ENCODE measurements around the gene BMP6. TPM values are rescaled to one million over a fixed set of nuclear protein-coding genes. Genes with fewer than 3 reads are reported as not detected.
"Not testable (repeated sequence)": the region's sequence is repeated elsewhere in the genome, so short reads cannot be mapped to it uniquely, and the experiment has no call there.

BMP6 gene
- polyA plus RNA-seq, 4 donors, result 3.7 to 7.6 (median 7.3) TPM

DNA sequence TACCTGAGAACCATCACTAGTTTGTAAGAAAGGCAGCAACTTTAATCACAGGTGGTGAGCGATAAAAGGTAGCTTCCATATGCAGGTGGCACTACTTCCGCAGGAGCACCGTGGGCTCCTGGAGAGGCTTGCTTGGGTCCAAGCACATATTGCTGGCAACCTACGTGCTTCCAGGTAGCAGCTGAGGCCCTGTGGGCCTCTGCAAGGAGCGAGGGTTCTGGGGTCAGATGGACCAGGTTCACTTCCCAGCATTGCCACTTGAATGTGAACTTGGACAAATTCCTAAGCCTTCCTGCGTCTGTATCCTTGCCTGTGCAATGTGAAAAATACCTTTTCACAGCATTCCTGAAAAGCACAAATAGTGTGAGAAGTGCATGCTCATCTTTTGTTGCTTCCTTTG, 153.7 kb downstream of the BMP6 start:
- no peak for DNase-seq (ENCODE audit: low read depth in 4 of 4, low spot score in 3 of 4)

DNA sequence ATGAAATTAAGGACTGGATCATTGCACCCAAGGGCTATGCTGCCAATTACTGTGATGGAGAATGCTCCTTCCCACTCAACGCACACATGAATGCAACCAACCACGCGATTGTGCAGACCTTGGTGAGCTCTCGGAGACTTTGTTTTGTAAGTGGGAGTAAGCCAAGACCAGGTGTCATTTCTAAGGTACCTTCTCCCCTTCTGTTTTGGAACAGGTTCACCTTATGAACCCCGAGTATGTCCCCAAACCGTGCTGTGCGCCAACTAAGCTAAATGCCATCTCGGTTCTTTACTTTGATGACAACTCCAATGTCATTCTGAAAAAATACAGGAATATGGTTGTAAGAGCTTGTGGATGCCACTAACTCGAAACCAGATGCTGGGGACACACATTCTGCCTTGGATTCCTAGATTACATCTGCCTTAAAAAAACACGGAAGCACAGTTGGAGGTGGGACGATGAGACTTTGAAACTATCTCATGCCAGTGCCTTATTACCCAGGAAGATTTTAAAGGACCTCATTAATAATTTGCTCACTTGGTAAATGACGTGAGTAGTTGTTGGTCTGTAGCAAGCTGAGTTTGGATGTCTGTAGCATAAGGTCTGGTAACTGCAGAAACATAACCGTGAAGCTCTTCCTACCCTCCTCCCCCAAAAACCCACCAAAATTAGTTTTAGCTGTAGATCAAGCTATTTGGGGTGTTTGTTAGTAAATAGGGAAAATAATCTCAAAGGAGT, 154.2 kb downstream of the BMP6 start:
- DNase-seq (ENCODE audit: low read depth in 4 of 4, low spot score in 3 of 4), result no peak

DNA sequence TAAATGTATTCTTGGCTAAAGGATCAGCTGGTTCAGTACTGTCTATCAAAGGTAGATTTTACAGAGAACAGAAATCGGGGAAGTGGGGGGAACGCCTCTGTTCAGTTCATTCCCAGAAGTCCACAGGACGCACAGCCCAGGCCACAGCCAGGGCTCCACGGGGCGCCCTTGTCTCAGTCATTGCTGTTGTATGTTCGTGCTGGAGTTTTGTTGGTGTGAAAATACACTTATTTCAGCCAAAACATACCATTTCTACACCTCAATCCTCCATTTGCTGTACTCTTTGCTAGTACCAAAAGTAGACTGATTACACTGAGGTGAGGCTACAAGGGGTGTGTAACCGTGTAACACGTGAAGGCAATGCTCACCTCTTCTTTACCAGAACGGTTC, 154.8 kb downstream of the BMP6 start:
- no peak for DNase-seq (ENCODE audit: low read depth in 4 of 4, low spot score in 3 of 4)

DNA sequence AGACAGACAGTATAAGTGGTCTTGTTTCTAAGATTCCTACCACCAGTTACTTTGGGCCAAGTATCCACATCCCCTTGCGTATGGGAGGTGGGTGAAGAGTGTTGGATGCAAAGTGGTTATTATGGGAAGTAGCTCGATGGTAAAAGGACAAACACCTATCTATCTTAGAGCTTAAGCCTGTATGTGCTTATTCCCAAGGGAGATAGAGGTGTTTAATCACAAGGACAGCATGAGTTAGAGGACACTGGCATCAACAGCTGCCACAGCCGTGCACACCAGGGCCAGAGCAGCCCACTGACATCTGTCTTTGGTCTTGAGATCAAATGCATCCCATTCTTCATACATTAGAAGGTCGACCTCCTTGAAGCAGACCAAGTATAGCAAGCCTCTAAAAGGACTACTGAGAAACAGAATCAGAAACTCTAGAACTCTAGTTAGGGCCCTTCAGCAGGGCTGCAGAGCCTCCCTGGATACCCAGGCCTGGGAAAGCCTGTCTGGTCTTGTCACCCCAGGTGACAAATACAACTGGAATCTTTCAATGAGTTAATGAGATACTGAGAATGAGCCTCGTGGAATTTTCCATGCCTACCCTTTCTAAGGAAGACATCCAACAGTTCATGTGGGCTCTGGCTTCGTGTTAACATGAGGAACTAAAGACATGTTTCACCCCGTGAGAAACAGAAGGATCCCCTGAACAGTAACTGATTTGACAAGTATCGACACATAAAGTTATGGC, 156.0 kb downstream of the BMP6 start:
- DNase-seq (ENCODE audit: low read depth in 4 of 4, low spot score in 3 of 4), result no peak

DNA sequence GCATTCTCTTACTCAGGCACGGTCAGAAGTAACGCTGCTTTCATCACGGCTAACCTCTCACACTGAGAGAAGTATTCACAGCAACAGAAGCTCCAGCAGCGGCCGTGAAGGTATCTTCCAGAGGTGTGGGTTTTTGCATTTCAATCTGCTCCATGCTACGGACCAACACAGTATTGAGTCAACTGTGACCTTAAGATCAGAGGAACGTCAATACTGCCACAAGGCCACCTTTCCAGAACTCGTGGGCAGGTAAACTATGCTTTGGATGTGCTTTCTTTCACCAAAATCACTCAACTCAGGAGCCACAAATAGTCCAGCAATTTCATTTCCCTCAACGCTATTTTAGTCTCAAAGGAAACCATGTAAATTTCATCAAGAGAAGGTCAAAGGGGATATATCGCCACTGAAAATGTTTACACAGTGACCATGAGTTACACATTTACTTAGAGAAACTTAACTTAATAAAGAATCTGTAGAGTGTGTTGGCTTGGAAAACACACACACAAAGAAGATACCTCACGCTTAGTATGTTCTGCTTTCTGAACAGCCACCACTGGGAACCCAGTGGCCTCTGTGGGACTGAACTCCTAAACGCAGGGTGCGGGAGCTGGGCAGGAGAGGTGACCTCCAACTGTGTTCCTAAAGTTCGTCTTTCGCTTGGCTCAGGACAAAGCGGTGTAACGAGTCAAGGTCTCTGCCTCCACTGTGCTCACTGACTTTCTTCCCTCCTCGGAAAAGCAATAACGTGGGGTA, 156.8 kb downstream of the BMP6 start:
- no peak for DNase-seq (ENCODE audit: low read depth in 4 of 4, low spot score in 3 of 4)

DNA sequence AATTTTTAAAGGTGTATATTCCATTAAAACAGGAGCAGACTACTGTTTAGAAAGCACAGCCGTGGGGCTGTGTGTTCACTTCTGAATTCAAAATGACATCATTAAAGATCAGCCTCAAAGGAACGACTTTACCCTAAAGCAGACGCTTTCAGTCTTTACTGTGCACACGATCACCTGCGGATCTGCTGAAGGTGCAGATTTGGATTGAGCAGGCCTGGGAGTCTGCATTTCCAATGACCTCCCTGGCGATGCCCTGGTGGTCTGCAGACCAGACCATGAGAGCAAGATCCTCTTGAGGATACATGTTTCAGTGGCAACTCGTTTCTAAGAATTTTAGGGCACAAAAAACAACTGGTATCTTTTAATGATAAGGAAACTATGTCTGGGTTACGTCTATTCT, 157.5 kb downstream of the BMP6 start:
- DNase-seq (ENCODE audit: low read depth in 4 of 4, low spot score in 3 of 4), result no peak

DNA sequence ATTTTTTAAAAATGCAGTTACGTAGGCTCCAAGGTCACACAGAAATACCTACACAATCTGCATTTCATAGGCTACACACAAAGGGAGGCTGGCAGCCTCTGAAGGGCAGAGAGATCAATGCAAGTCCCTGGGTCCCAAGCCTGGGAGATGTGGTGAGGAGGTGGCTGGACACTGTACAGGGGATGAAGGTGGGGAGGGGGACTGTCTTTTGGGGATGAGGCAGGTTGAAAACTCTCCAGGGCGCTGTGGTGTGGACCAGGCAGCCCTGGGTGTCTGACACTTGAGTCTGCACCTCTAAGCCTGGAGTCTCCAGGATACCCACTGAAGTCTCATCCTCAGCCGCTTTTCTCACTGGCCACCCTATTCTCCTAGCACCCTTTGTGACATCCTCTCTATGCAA, 160.2 kb downstream of the BMP6 start:
- DNase-seq (ENCODE audit: low read depth in 4 of 4, low spot score in 3 of 4), result no peak

DNA sequence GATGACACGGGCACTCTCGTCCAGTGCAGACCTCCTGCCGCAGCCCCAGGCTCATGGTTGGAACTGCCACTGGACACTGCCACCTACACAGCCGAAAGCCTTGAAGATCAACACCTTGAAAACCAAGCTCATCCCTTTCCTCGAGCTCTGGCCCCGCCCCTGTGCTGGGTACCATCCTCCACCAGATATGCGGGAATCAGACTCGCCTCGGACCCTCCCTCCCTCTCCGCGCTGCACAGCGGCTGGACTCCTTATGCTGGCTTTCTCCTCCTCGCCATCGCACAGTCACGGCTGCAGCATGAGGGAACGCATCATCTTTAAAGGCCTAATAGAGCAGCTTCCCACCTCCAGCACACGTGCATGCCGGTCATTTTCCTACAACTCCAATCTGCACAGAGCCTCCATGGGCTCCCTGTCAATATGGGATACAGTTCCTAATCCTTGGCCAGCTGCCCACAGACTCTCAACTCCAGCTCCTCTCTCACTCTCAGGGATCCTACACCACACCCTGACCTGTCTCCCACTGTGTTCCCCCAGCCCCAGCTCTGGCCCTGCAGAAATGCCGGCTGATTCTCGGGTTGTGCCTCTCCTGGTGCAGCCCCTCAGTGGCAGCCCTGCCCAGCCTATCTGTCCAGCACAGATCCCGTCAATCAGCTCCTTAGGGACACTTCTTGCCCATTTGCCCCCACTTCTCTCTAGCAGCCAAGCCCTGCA, 161.5 kb downstream of the BMP6 start:
- DNase-seq (ENCODE audit: low read depth in 4 of 4, low spot score in 3 of 4), result no peak

DNA sequence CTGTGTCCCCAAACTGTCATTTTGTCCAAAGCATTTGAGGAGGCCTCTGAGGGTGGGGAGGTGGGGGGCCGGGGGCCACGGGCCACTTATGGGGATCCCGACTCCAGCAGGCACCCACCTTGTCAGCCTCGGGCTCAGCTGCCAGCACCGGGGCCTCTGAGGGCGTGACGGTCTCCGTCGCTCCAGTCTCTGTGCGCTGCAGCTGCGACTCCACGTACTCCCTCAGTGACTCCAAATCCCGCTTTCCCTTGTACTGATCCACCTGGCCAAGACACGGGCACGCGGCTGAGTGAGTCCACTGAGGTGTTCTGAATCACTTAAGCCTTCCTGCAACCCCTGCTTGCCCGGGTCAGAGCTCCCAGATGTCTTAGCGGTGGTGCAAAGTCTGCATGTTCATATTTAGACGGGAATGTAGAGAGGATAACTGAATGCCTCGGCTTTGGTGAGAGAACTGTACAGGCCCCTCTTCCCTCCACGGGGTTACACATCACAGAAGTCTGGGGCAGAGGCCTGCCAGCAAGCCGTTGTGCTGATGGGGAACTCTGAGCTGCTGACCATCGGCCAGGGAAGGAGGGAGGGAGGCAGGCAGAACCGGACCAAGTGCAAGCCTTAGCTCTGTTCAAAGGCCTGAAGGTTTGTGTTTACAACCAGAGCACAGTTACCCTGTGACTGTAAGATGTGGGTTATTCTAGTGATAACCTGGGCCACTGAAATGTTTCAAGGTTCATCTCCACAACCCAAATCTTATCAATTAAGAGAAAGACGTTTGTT, 162.9 kb downstream of the BMP6 start:
- no peak for DNase-seq (ENCODE audit: low read depth in 4 of 4, low spot score in 3 of 4)

DNA sequence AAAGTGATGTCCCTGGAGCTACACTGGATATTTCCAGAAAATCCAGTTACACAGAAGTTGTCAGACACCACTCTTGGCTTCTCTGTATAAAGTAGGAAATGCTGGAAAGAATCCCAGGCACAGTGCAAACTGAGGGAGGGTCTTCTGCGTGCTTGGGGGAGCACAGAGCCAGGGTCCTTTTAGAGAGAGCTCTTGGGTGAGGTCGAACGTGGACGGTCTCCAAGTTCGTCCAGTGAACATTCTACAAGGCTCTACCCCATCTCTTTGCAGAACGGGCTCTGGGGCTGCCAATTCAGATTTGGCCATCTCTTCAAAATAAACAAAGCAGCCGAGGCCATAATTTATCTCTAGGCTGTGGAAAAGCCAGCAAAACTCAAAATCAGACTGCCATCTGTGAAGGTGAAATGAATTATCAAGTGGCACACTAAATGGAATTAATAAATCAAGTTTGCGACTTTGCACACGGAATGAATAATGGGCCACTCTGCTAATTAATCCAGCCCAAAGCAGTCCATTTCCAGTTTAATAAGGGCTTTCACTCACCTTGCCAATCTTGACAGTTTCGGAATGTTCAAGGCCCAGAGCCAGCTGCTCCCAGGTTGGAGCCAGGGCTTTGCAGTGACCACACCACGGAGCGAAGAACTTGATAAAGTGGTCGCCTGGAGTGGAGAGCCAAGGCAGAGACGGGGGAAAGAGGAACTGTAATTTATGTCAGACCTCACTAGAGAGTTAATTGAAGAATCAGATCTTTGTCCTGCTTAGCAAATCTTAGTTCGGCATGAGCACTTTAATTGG, 165.4 kb downstream of the BMP6 start:
- DNase-seq (ENCODE audit: low read depth in 4 of 4, low spot score in 3 of 4), result no peak

DNA sequence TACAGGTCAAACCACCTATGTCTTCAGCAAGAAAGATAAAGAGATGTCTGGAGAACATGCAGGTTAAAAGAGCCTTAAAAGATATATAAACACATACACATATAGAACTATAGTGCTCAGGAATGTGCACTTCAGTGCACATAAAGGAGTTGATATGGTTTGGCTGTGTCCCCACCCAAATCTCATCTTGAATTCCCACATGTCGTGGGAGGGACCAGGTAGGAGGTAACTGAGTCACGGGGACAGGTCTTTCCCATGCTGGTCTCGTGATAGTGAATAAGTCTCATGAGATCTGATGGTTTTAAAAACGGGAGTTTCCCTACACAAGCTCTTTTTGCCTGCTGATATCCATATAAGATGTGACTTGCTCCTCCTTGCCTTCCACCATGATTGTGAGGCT, 166.5 kb downstream of the BMP6 start:
- not testable (repeated sequence) for DNase-seq (ENCODE audit: low read depth in 4 of 4, low spot score in 3 of 4)

DNA sequence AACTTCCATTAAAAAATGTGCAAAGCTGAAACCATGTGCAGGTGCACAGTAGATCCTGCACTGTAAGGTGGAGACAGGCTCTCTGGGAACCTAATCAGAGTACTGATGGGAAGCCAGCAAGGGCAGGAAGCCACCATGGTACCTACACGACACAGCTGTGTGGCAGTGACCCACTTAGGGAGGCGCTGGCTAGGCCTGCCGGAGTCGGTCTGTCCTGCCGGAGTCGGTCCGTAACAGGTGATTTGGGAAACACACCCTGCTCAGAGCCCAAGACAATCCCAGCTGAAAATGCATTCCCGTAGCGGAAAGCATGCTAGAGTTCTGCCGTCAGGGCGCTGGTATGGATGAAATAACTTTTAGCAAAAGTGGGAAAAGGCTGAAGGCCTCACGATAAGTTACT, 167.4 kb downstream of the BMP6 start:
- DNase-seq (ENCODE audit: low read depth in 4 of 4, low spot score in 3 of 4), result no peak

DNA sequence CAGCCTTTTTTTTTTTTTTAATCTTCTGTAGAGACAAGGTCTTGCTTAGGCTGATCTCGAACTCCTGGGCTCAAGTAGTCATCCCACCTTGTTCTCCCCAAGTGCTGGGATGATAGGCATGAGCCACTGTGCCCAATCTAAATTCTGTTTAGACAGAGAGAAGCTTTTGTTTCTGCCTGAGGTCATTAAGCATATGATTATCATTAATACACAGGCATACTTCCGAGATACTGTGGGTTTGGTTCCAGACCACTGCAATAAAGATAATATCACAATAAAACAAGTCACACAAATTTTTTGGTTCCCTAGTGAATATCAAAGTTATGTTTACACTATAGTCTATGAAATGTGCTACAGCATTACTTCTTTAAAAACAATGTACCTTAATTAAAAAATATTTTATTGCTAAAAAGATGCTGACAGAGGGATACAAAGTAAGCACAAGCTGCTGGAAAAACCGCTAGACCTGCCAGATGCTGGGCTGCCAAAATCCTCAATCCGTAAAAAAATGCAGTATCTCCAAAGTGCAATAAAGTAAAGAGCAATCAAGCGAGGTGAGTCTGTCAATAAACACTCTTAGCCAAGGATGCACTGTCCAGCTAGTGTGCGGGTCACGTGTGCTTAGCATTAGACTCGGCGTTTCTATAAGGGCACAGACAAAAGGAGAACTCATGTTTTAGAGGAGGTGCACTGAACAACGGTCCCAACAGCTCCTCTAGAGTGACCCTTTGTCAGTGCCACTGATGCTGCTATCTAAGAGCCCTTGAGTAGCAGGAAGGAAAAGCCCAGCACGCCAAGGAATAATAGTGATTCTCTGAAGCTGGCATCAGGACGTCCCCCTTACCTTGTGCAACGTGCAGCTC, 168.6 kb downstream of the BMP6 start:
- DNase-seq (ENCODE audit: low read depth in 4 of 4, low spot score in 3 of 4), result no peak

DNA sequence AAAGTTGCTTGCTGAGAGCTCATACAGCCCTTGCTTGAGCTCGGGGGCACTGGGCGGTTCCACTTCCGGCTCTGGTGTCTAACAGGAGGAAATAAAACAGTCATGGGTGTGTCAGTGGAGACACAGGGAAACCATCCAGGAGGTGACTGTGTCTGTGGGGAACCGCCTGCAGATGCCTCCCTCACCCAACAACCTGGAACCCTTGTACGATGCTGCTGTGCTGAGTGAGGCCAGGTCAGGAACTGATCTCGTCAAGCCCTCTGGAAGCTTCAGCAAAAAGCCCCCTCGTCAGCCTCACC, 169.2 kb downstream of the BMP6 start:
- no peak for DNase-seq (ENCODE audit: low read depth in 4 of 4, low spot score in 3 of 4)

DNA sequence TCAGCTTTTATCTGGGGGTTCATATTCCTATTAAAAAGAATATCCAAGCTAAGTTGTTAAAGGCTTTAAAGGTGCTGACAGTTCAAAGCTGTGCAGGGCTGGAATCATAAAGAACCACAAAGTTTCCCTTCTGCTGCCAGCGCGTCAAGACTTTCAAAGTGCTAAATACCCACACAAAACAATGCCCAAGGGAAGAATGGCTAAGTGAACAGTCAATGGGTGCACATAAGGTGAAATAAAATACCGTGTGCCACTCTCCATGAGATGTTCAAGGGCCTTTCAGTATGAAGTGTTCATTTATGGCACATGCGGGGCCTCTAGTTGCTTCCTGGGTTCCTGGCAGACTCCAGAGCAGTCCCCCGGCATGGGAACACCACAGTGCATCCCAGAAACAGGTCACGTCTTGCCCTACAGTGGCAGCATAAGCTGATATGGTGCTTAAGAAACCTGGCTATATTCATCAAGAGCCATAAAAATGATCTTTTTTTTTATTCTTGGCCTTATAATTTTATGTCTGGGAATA, 170.6 kb downstream of the BMP6 start:
- no peak for DNase-seq (ENCODE audit: low read depth in 4 of 4, low spot score in 3 of 4)

DNA sequence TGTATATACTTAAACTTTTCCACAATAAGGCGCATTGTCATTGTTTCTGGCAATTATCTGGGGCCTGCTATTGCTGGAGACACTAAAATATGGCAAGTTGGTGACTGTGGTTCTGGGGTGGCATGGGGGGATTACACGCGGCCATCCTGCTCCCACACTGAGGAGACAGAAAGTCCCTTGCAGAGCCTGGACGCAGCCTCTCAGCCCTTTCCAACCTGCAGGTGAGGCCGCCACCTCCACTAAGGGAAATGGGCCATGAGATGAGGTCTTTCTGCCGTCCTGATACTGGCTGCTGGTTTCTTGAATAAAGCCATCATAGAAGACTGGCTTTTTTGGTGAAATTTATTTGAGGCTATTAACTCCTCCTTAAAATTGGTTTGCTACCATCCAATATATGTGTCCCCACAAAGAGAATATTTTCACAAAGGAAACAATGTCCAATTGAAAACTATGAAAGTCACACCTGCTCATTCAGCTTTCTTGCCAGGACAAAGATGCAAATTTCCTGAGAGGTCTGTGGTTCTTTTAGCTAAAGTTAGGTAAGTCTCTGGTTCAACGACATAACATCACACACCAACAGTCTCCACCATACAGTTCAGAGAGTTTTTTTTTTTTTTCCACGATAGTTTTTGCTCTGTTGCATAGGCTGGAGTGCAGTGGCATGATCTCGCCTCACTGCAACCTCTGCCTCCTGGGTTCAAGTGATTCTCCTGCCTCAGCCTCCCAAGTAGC, 171.7 kb downstream of the BMP6 start:
- DNase-seq (ENCODE audit: low read depth in 4 of 4, low spot score in 3 of 4), result no peak

DNA sequence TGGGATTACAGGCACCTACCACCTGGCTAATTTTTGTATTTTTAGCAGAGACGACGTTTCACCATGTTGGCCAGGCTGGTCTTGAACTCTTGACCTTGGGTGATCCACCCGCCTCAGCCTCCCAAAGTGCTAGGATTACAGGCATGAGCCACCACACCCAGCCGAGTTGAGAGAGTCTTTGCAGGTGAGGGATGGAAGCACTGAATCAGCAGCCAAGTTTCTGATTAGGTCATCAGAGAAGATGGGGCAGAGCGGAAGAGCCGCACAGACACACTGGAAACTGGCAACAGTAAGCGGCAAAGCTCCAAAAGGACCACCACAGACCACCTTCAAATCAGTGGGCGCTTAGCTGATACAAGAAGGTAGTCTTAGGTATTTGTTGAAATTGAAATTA, 172.3 kb downstream of the BMP6 start:
- not testable (repeated sequence) for DNase-seq (ENCODE audit: low read depth in 4 of 4, low spot score in 3 of 4)

Data from left renal pelvis (tissue), 4 donors.